Progenitor cell of endocrine pancreas (in vitro differentiated cells): ENCODE data around the gene RPS3. TPM values are rescaled to one million over a fixed set of nuclear protein-coding genes. Genes with fewer than 3 reads are reported as not detected.

Source experiments
- DNase-seq: peaks from one replicate; pipeline ENCODE4 v3.0.0; 2021; ENCODE audit warnings: low spot score; ENCODE audit not compliant: unreplicated experiment
- H3K27ac Mint-ChIP-seq: 2 replicates; pipeline ENCODE4 v1.8.0; 2021; ENCODE audit warnings: mild to moderate bottlenecking, moderate library complexity, mixed read lengths
- H3K27me3 Mint-ChIP-seq: 2 replicates; pipeline ENCODE4 v1.8.0; 2021; ENCODE audit warnings: mixed read lengths
- H3K36me3 Mint-ChIP-seq: 2 replicates; pipeline ENCODE4 v1.8.0; 2022; ENCODE audit warnings: mixed read lengths; ENCODE audit not compliant: insufficient read depth
- H3K4me1 Mint-ChIP-seq: 2 replicates; pipeline ENCODE4 v1.8.0; 2021; ENCODE audit warnings: low read depth, mixed read lengths
- H3K4me3 Mint-ChIP-seq: 2 replicates; pipeline ENCODE4 v1.8.0; 2021; ENCODE audit warnings: low read depth, mild to moderate bottlenecking, moderate library complexity, mixed read lengths
- H3K9me3 Mint-ChIP-seq: 2 replicates; pipeline ENCODE4 v1.8.0; 2021; ENCODE audit warnings: low read depth, mixed read lengths
- CTCF ChIP-seq: fragments of 200-600 bp; sonication (generic); IDR thresholded peaks from one replicate; pipeline ENCODE4 v1.5.0; 2021; ENCODE audit warnings: antibody characterized with exemption, mild to moderate bottlenecking; ENCODE audit not compliant: unreplicated experiment
- total RNA-seq: library from RNA; stranded (reverse); gene quantifications from 2 replicates; pipeline ENCODE4 v1.2.1, GENCODE V29; 2021

Gene RPS3
- total RNA-seq, 1 donor from 2014 or later: 2,637 TPM

DNA sequence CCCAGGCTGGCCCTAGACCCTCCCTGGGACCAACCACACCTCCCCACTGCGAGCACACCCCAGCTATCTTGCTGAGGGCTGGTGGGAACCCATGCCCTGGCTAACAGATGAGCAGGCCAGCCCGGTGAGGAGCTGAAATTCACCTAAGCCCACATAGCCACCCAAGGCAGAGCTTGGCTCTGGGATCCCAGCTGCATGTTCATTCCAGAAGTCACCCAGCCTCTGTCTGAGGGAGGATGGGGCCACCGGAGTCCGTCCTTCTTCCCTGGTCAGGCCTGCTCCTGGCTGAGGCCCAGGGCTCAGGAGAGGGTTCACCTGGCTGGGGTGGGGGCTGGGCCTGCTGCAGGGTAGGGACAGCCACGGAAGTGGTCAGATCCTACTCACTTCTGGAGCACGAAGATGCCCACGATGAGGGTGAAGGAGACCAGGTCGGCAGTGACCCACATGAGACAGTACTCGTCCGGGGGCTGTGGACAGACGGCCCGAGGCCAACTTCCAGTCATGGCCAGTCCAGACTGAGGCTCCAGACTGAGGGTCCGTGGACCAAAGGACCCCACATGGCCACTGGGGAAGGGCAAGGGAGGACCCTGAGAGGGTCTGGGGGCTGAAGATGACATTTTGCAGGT, 40.3 kb downstream of the RPS3 start:
- TF ChIP-seq CTCF: no peak
- no peak overlapping the region for H3K27ac Mint-ChIP-seq
- no peaks in the 10 kb centered on the region for H3K9me3 Mint-ChIP-seq
- H3K36me3 Mint-ChIP-seq: no peaks in the 10 kb centered on the region
- peaks cover 19% of the 10 kb centered on the region for H3K27me3 Mint-ChIP-seq
- H3K4me3 Mint-ChIP-seq: no peak overlapping the region
- no peak for DNase-seq
- no peaks in the 10 kb centered on the region for H3K4me1 Mint-ChIP-seq

- H3K27ac Mint-ChIP-seq: no peak overlapping the region
- H3K4me1 Mint-ChIP-seq: no peaks in the 10 kb centered on the region
- DNase-seq: no peak
- H3K9me3 Mint-ChIP-seq: no peaks in the 10 kb centered on the region
- H3K36me3 Mint-ChIP-seq: no peaks in the 10 kb centered on the region
- TF ChIP-seq CTCF: no peak
- H3K27me3 Mint-ChIP-seq: peaks cover 18% of the 10 kb centered on the region
- no peak overlapping the region for H3K4me3 Mint-ChIP-seq
Observed at GRCh38 chr11:75440960-75441803, 41.9 kb downstream of the RPS3 start.

DNA sequence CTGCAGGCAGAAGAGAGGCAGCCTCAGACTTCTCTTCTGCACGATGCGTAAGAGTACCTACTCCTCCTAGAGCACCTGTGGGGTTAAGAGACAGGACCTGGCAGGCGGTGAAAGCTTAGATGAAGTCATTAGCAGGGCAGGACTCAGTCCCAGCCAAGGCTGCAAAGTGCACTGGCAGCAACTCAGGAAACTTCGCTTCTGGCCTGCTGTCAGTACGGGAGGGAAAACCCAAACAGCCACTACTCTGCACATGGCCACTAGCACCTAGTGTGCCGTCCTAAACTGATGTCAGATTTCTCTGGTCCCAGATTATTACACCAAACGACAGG, 42.5 kb downstream of the RPS3 start:
- no peaks in the 10 kb centered on the region for H3K36me3 Mint-ChIP-seq
- DNase-seq: no peak
- peaks cover 22% of the 10 kb centered on the region for H3K27me3 Mint-ChIP-seq
- H3K9me3 Mint-ChIP-seq: no peaks in the 10 kb centered on the region
- no peak for TF ChIP-seq CTCF
- H3K27ac Mint-ChIP-seq: no peak overlapping the region
- no peak overlapping the region for H3K4me3 Mint-ChIP-seq
- no peaks in the 10 kb centered on the region for H3K4me1 Mint-ChIP-seq

- Mint-ChIP-seq H3K4me3 (no peak overlapping the region), H3K9me3 (no peaks in the 10 kb centered on the region), H3K27me3 (peaks cover 22% of the 10 kb centered on the region), H3K4me1 (no peaks in the 10 kb centered on the region), H3K27ac (no peak overlapping the region), H3K36me3 (no peaks in the 10 kb centered on the region)
- no peak for DNase-seq
- TF ChIP-seq CTCF: no peak
Observed at GRCh38 chr11:75442161-75442885, 43.0 kb downstream of the RPS3 start.

GRCh38 chr11:75443043-75443442, 43.7 kb downstream of the RPS3 start:
- Mint-ChIP-seq H3K36me3 (no peaks in the 10 kb centered on the region), H3K27me3 (peaks cover 20% of the 10 kb centered on the region)
- DNase-seq: no peak

More at GRCh38 chr11:75443043-75443442, 43.7 kb downstream of the RPS3 start:
- no peak for TF ChIP-seq CTCF
- Mint-ChIP-seq H3K4me3 (no peak overlapping the region), H3K4me1 (no peaks in the 10 kb centered on the region), H3K27ac (no peak overlapping the region), H3K9me3 (no peaks in the 10 kb centered on the region)
